ENCODE data around the gene UBE2O. TPM values are rescaled to one million over a fixed set of nuclear protein-coding genes. Genes with fewer than 3 reads are reported as not detected.
A peak's percentile ranks its signal among the peaks of the same experiment; 100 is the strongest.

The UBE2O gene
- total RNA-seq, 1 experiment from 2014 or later = 68.9 TPM

GRCh38 chr17:76501018-76501826, 48.3 kb upstream of the UBE2O start, which contains the start of gene RHBDF2:
RHBDF2 (minus strand) TSS chr17:76501423; CDS start chr17:76481524, 19,899 bp downstream.
- Mint-ChIP-seq H3K27ac (peak within 1 kb of the TSS; percentile 62), H3K4me3 (peak within 1 kb of the TSS; percentile 82), H3K9me3 (no peaks in the 10 kb centered on the region), H3K27me3 (ENCODE audit: low read depth) (peaks cover 5% of the 10 kb centered on the region), H3K36me3 (no peaks in the 10 kb centered on the region), H3K4me1 (peaks cover 48% of the 10 kb centered on the region)
- POLR2A ChIA-PET = no interaction called here
- peak; percentile 82 for ATAC-seq
- CTCF ChIA-PET = interaction anchor here (0.5 to 5.1 kb wide), 15 partner anchors 22 to 180 kb away, joined by 3 to 30 read pairs (median 6); partner anchors contain the start of gene AANAT
- peak; percentile 95 for DNase-seq (ENCODE audit: low spot score)
- TF ChIP-seq ZNF232 (CRISPR knock-in tag; IDR thresholded peaks at IDR 0.05) (peak; percentile 50; the same call in 1 of the 2 replicates), ZNF671 (CRISPR knock-in tag; IDR thresholded peaks at IDR 0.05) (no peak), NFE2L1 (CRISPR knock-in tag; IDR thresholded peaks at IDR 0.05) (no peak), ZNF317 (CRISPR knock-in tag; IDR thresholded peaks at IDR 0.05; ENCODE audit: borderline replicate concordance, low read depth) (0 out of 2 replicates have a peak, but pooled peaks have one; percentile 10), IRF1 (CRISPR knock-in tag; IDR thresholded peaks at IDR 0.05) (no peak), ELF4 (CRISPR knock-in tag; IDR thresholded peaks at IDR 0.05; ENCODE audit: low read depth) (no peak), USF2 (CRISPR knock-in tag; IDR thresholded peaks at IDR 0.05) (peak; percentile 48; the same call in 1 of the 2 replicates), ZBTB21 (CRISPR knock-in tag; IDR thresholded peaks at IDR 0.05; ENCODE audit: borderline replicate concordance) (0 out of 2 replicates have a peak, but pooled peaks have one; percentile 23), FOXP1 (CRISPR knock-in tag; IDR thresholded peaks at IDR 0.05; ENCODE audit: borderline replicate concordance) (peak; percentile 60; the same call in 1 of the 2 replicates), GTF2I (CRISPR knock-in tag; conservative IDR thresholded peaks at IDR 0.05) (no peak), CBFB (CRISPR knock-in tag; IDR thresholded peaks at IDR 0.05; ENCODE audit: low read depth) (peak; percentile 95; the same call in 1 of the 2 replicates), TP53 (CRISPR knock-in tag; IDR thresholded peaks at IDR 0.05) (no peak), SP1 (CRISPR knock-in tag; conservative IDR thresholded peaks at IDR 0.05) (peak; percentile 70; the same call in 1 of the 2 replicates), E2F4 (CRISPR knock-in tag; IDR thresholded peaks at IDR 0.05; ENCODE audit: borderline replicate concordance, low read depth) (no peak), RELA (CRISPR knock-in tag; IDR thresholded peaks at IDR 0.05; ENCODE audit: borderline replicate concordance) (peak; percentile 67; the same call in 1 of the 2 replicates), GABPB1 (CRISPR knock-in tag; IDR thresholded peaks at IDR 0.05) (peak; percentile 55; the same call in 1 of the 2 replicates), ERG (CRISPR knock-in tag; IDR thresholded peaks at IDR 0.05) (no peak), CREB1 (CRISPR knock-in tag; IDR thresholded peaks at IDR 0.05) (0 out of 2 replicates have a peak, but pooled peaks have one; percentile 28), ESRRA (CRISPR knock-in tag; IDR thresholded peaks at IDR 0.05; ENCODE audit: borderline replicate concordance) (no peak), ATF1 (CRISPR knock-in tag; IDR thresholded peaks at IDR 0.05) (0 out of 2 replicates have a peak, but pooled peaks have one; percentile 38)
- TF ChIP-seq, protein P1, sequence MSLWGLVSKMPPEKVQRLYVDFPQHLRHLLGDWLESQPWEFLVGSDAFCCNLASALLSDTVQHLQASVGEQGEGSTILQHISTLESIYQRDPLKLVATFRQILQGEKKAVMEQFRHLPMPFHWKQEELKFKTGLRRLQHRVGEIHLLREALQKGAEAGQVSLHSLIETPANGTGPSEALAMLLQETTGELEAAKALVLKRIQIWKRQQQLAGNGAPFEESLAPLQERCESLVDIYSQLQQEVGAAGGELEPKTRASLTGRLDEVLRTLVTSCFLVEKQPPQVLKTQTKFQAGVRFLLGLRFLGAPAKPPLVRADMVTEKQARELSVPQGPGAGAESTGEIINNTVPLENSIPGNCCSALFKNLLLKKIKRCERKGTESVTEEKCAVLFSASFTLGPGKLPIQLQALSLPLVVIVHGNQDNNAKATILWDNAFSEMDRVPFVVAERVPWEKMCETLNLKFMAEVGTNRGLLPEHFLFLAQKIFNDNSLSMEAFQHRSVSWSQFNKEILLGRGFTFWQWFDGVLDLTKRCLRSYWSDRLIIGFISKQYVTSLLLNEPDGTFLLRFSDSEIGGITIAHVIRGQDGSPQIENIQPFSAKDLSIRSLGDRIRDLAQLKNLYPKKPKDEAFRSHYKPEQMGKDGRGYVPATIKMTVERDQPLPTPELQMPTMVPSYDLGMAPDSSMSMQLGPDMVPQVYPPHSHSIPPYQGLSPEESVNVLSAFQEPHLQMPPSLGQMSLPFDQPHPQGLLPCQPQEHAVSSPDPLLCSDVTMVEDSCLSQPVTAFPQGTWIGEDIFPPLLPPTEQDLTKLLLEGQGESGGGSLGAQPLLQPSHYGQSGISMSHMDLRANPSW (CRISPR knock-in tag; conservative IDR thresholded peaks at IDR 0.05; ENCODE audit: low read depth) = no peak
- TF ChIP-seq, protein P2, sequence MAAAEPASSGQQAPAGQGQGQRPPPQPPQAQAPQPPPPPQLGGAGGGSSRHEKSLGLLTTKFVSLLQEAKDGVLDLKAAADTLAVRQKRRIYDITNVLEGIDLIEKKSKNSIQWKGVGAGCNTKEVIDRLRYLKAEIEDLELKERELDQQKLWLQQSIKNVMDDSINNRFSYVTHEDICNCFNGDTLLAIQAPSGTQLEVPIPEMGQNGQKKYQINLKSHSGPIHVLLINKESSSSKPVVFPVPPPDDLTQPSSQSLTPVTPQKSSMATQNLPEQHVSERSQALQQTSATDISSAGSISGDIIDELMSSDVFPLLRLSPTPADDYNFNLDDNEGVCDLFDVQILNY (CRISPR knock-in tag; IDR thresholded peaks at IDR 0.05) = 0 out of 2 replicates have a peak, but pooled peaks have one; percentile 59
- TF ChIP-seq, protein P3, sequence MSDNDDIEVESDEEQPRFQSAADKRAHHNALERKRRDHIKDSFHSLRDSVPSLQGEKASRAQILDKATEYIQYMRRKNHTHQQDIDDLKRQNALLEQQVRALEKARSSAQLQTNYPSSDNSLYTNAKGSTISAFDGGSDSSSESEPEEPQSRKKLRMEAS (CRISPR knock-in tag; IDR thresholded peaks at IDR 0.05) = peak; percentile 42; the same call in 1 of the 2 replicates
- TF ChIP-seq, protein P4, sequence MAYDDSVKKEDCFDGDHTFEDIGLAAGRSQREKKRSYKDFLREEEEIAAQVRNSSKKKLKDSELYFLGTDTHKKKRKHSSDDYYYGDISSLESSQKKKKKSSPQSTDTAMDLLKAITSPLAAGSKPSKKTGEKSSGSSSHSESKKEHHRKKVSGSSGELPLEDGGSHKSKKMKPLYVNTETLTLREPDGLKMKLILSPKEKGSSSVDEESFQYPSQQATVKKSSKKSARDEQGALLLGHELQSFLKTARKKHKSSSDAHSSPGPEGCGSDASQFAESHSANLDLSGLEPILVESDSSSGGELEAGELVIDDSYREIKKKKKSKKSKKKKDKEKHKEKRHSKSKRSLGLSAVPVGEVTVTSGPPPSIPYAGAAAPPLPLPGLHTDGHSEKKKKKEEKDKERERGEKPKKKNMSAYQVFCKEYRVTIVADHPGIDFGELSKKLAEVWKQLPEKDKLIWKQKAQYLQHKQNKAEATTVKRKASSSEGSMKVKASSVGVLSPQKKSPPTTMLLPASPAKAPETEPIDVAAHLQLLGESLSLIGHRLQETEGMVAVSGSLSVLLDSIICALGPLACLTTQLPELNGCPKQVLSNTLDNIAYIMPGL (CRISPR knock-in tag; IDR thresholded peaks at IDR 0.05) = peak; percentile 69; the same call in 1 of the 2 replicates
